H9 (cell line): Measurements from ENCODE around the gene C1QTNF2. TPM values are rescaled to one million over a fixed set of nuclear protein-coding genes. Genes with fewer than 3 reads are reported as not detected.
A peak's percentile ranks its signal among the peaks of the same experiment; 100 is the strongest.

Experiments
- DNase-seq: peaks from one replicate; pipeline ENCODE4 v3.0.0-alpha.2; 2017
- H2AFZ ChIP-seq: one replicate; pipeline ENCODE4 v1.6.1; 2013; ENCODE audit warnings: mild to moderate bottlenecking, low read length, control low read depth, moderate library complexity
- H2AK5ac ChIP-seq: 2 replicates; pipeline ENCODE4 v1.6.1; 2013; ENCODE audit warnings: low read length, control low read depth, mixed read lengths; ENCODE audit not compliant: insufficient read length
- H2BK120ac ChIP-seq: one replicate; pipeline ENCODE4 v1.6.1; 2013; ENCODE audit warnings: low read depth, mild to moderate bottlenecking, low read length, control low read depth, inconsistent platforms; ENCODE audit not compliant: poor library complexity, severe bottlenecking
- H2BK12ac ChIP-seq: 2 replicates; pipeline ENCODE4 v1.6.1; 2013; ENCODE audit warnings: low read length, control low read depth, mixed read lengths, low read depth; ENCODE audit not compliant: insufficient read length
- H2BK15ac ChIP-seq: 2 replicates; pipeline ENCODE4 v1.6.1; 2013; ENCODE audit warnings: low read depth, low read length, control low read depth
- H2BK20ac ChIP-seq: one replicate; pipeline ENCODE4 v1.6.1; 2013; ENCODE audit warnings: low read depth, mild to moderate bottlenecking, low read length, control low read depth, inconsistent platforms; ENCODE audit not compliant: poor library complexity, severe bottlenecking
- H2BK5ac ChIP-seq: 2 replicates; pipeline ENCODE4 v1.6.1; 2013; ENCODE audit warnings: low read length, control low read depth, mixed read lengths; ENCODE audit not compliant: insufficient read length
- H3K14ac ChIP-seq: 2 replicates; pipeline ENCODE4 v1.6.1; 2013; ENCODE audit warnings: low read length, control low read depth; ENCODE audit not compliant: insufficient read depth
- H3K18ac ChIP-seq: 2 replicates; pipeline ENCODE4 v1.6.1; 2013; ENCODE audit warnings: low read depth, mild to moderate bottlenecking, mixed read lengths, low read length, control low read depth; ENCODE audit not compliant: insufficient read length
- H3K23ac ChIP-seq: 2 replicates; pipeline ENCODE4 v1.6.1; 2013; ENCODE audit warnings: low read length, control low read depth, mixed read lengths, low read depth; ENCODE audit not compliant: insufficient read length
- H3K23me2 ChIP-seq: 2 replicates; pipeline ENCODE4 v1.6.1; 2013; ENCODE audit warnings: low read depth, mild to moderate bottlenecking, mixed read lengths, low read length, control low read depth; ENCODE audit not compliant: insufficient read length, poor library complexity, severe bottlenecking
- H3K27ac ChIP-seq: 2 replicates; pipeline ENCODE4 v1.5.1; 2013; ENCODE audit warnings: low read length, control low read depth, mixed read lengths, low read depth; ENCODE audit not compliant: insufficient read length
- H3K27me3 ChIP-seq: 2 replicates; pipeline ENCODE4 v1.6.1; 2013; ENCODE audit warnings: low read length, control low read depth, inconsistent platforms; ENCODE audit not compliant: insufficient read depth
- H3K4ac ChIP-seq: 2 replicates; pipeline ENCODE4 v1.6.1; 2013; ENCODE audit warnings: low read depth, mild to moderate bottlenecking, control low read depth, inconsistent platforms, low read length, moderate library complexity
- H3K4me1 ChIP-seq: 2 replicates; pipeline ENCODE4 v1.6.1; 2013; ENCODE audit warnings: low read length, control low read depth, inconsistent platforms; ENCODE audit not compliant: insufficient read depth
- H3K4me2 ChIP-seq: 2 replicates; pipeline ENCODE4 v1.6.1; 2013; ENCODE audit warnings: low read length, control low read depth, mixed read lengths; ENCODE audit not compliant: insufficient read length, insufficient read depth
- H3K56ac ChIP-seq: 2 replicates; pipeline ENCODE4 v1.6.1; 2013; ENCODE audit warnings: low read depth, mild to moderate bottlenecking, mixed read lengths, low read length, control low read depth; ENCODE audit not compliant: insufficient read length
- H3K79me1 ChIP-seq: 2 replicates; pipeline ENCODE4 v1.6.1; 2013; ENCODE audit warnings: low read depth, mild to moderate bottlenecking, moderate library complexity, low read length, control low read depth, inconsistent platforms; ENCODE audit not compliant: insufficient read depth, poor library complexity, severe bottlenecking
- H3K79me2 ChIP-seq: 2 replicates; pipeline ENCODE4 v1.6.1; 2013; ENCODE audit warnings: low read length, control low read depth, inconsistent platforms; ENCODE audit not compliant: insufficient read depth
- H3K9ac ChIP-seq: 2 replicates; pipeline ENCODE4 v1.6.1; 2013; ENCODE audit warnings: low read length, control low read depth, mixed read lengths; ENCODE audit not compliant: insufficient read length; ENCODE audit errors: extremely low read depth
- H3K9me3 ChIP-seq: one replicate; pipeline ENCODE4 v1.6.1; 2013; ENCODE audit warnings: low read depth, low read length, inconsistent platforms; ENCODE audit not compliant: control insufficient read depth
- H3T11ph ChIP-seq: one replicate; pipeline ENCODE4 v1.6.1; 2013; ENCODE audit warnings: mild to moderate bottlenecking, low read length, control low read depth, inconsistent platforms
- H4K20me1 ChIP-seq: one replicate; pipeline ENCODE4 v1.6.1; 2013; ENCODE audit not compliant: control insufficient read depth, insufficient read length, insufficient read depth
- H4K5ac ChIP-seq: 2 replicates; pipeline ENCODE4 v1.6.1; 2013; ENCODE audit warnings: low read depth, mild to moderate bottlenecking, mixed read lengths, low read length, control low read depth; ENCODE audit not compliant: insufficient read length
- H4K8ac ChIP-seq: replicated peaks from 2 replicates; pipeline ENCODE4 v1.6.1; 2013; ENCODE audit warnings: low read length, control low read depth, mixed read lengths, low read depth; ENCODE audit not compliant: insufficient read length
- H4K91ac ChIP-seq: 2 replicates; pipeline ENCODE4 v1.6.1; 2013; ENCODE audit warnings: low read depth, mild to moderate bottlenecking, moderate library complexity, mixed read lengths, low read length, control low read depth; ENCODE audit not compliant: insufficient read length
- H3K27ac Mint-ChIP-seq, 3 experiments: 2 replicates in 2 of 3; 3 replicates in 1 of 3; pipeline ENCODE4 v1.8.0; 2020 to 2021; ENCODE audit warnings: mixed read lengths in 3 of 3, mild to moderate bottlenecking in 1 of 3, moderate library complexity in 1 of 3
- H3K27me3 Mint-ChIP-seq: 2 replicates; pipeline ENCODE4 v1.8.0; 2021; ENCODE audit warnings: low read depth, mild to moderate bottlenecking, moderate library complexity, mixed read lengths
- H3K36me3 Mint-ChIP-seq, 3 experiments: 2 replicates in 2 of 3; 3 replicates in 1 of 3; pipeline ENCODE4 v1.8.0; 2020 to 2021; ENCODE audit warnings: low read depth in 3 of 3, mixed read lengths in 3 of 3; ENCODE audit not compliant: insufficient read depth in 1 of 3
- H3K4me1 Mint-ChIP-seq, 2 experiments: 2 replicates each; pipeline ENCODE4 v1.8.0; 2020; ENCODE audit warnings: mixed read lengths in 2 of 2
- H3K4me3 Mint-ChIP-seq, 2 experiments: 2 replicates in 1 of 2; 3 replicates in 1 of 2; pipeline ENCODE4 v1.8.0; 2020 to 2021; ENCODE audit warnings: mild to moderate bottlenecking in 2 of 2, mixed read lengths in 2 of 2, moderate library complexity in 1 of 2
- H3K9me3 Mint-ChIP-seq, 2 experiments: 2 replicates in 1 of 2; 3 replicates in 1 of 2; pipeline ENCODE4 v1.8.0; 2020; ENCODE audit warnings: mild to moderate bottlenecking in 2 of 2, mixed read lengths in 2 of 2, moderate library complexity in 1 of 2
- CTCF ChIP-seq: fragments of 200-600 bp; sonication (generic); conservative IDR thresholded peaks from 3 replicates; pipeline ENCODE4 v1.8.0; 2021; ENCODE audit warnings: antibody characterized with exemption, mild to moderate bottlenecking
- whole genome bisulfite sequencing: extraction: QIAGEN DNeasy Blood & Tissue Kit; methylation state at CpG from one replicate; pipeline ENCODE4 v1.1.7; 2013; ENCODE audit warnings: missing lambda C conversion rate, low lambda C conversion rate, mixed read lengths; ENCODE audit not compliant: insufficient read length; ENCODE audit errors: extremely low coverage; 5-methylcytosine and 5-hydroxymethylcytosine counted together
- total RNA-seq: library from RNA; stranded (reverse); gene quantifications from 2 replicates; pipeline ENCODE4 v1.2.1, GENCODE V29; 2021

Gene C1QTNF2
- total RNA-seq, 1 experiment from 2014 or later = 0.59 TPM

GRCh38 chr5:160419458-160420330 is 49.3 kb upstream of the C1QTNF2 start:
- TF ChIP-seq CTCF = no peak
- peaks cover 4% of the 10 kb centered on the region for H3K79me1 ChIP-seq
- no peak overlapping the region for H3K23ac ChIP-seq
- H3K27me3 Mint-ChIP-seq = no peaks in the 10 kb centered on the region
- peak overlapping the region; percentile 68 for H3K4me2 ChIP-seq
- H3K27me3 ChIP-seq = no peaks in the 10 kb centered on the region
- no peak overlapping the region for H3K4ac ChIP-seq
- H3K36me3 Mint-ChIP-seq = peaks cover 17 to 20% (median 20%) of the 10 kb centered on the region in 3 experiments; a peak in 6 of 7 replicates
- no peaks in the 10 kb centered on the region for H3K9me3 Mint-ChIP-seq
- DNase-seq = no peak
- peak overlapping the region; percentile 96 to 97 for H3K4me3 Mint-ChIP-seq
- H3K56ac ChIP-seq = no peak overlapping the region
- H3K14ac ChIP-seq = no peak overlapping the region
- peak overlapping the region; percentile 89 for H3K27ac ChIP-seq
- no peak overlapping the region for H2BK120ac ChIP-seq
- peak overlapping the region; percentile 78 for H3K9ac ChIP-seq
- peak overlapping the region; percentile 94 to 99 (median 98) for H3K27ac Mint-ChIP-seq
- no peak overlapping the region for H4K8ac ChIP-seq
- WGBS = no CpG with 5 or more reads among the region's 11 CpGs
- no peak overlapping the region for H2AK5ac ChIP-seq
- no peak overlapping the region for H4K91ac ChIP-seq
- H3K23me2 ChIP-seq = peaks cover 5% of the 10 kb centered on the region
- H3K4me1 Mint-ChIP-seq = peaks cover 40 to 49% of the 10 kb centered on the region in 2 experiments
- no peak overlapping the region for H2BK5ac ChIP-seq
- peaks cover 8% of the 10 kb centered on the region; the same call in 1 of the 2 replicates for H3K4me1 ChIP-seq
- no peak overlapping the region for H4K5ac ChIP-seq
- no peak overlapping the region for H2BK20ac ChIP-seq
- no peak overlapping the region for H2BK15ac ChIP-seq
- peak overlapping the region; percentile 76 for H2AFZ ChIP-seq
- peaks cover 9% of the 10 kb centered on the region; the same call in 1 of the 2 replicates for H3K79me2 ChIP-seq
- H3T11ph ChIP-seq = peak overlapping the region; percentile 45
- no peak overlapping the region for H2BK12ac ChIP-seq
- H3K18ac ChIP-seq = no peak overlapping the region
- H3K9me3 ChIP-seq = no peaks in the 10 kb centered on the region
- no peaks in the 10 kb centered on the region for H4K20me1 ChIP-seq
